AG09309 (cell line): ENCODE results near the gene TTC39B.

Experiments
- DNase-seq: peaks from one replicate; pipeline ENCODE4 v3.0.0-alpha.2; 2010; ENCODE audit warnings: low read depth
- H3K4me3 ChIP-seq: 2 replicates; pipeline ENCODE4 v1.5.1; 2011; ENCODE audit warnings: mild to moderate bottlenecking, low read depth, low read length, moderate library complexity; ENCODE audit not compliant: control insufficient read depth
- CTCF ChIP-seq: IDR thresholded peaks from 2 replicates; pipeline ENCODE4 v1.5.1; 2011; ENCODE audit warnings: mild to moderate bottlenecking, low read depth, low read length, inconsistent platforms; ENCODE audit not compliant: insufficient read depth, control insufficient read depth; ENCODE audit errors: missing control alignments

Gene TTC39B

DNA sequence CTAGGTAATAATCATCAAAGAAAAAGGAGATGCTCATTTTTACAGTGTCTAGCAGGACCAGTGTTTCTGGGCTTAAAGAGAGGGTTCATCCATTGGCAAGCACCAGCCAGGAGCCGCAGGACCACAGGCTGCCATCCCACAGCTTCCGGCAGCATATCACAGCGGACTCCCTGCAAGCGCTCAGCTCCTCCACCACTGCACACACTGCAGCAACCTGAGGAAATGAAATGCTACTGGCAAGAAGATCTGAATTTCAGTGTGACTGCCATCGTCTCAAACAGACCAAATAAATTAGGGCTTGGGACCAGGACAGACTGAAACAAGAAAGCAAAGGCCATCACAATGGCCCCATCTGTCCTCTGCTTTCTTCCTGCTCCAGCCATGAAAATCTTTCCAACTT lies 114.2 kb downstream of the TTC39B start:
- TF ChIP-seq CTCF: no peak
- DNase-seq: no peak

GRCh38 chr9:15191378-15191777 lies 115.6 kb downstream of the TTC39B start:
- no peak for TF ChIP-seq CTCF
- H3K4me3 ChIP-seq: no peak overlapping the region
- no peak for DNase-seq

More for the DNA sequence above, 114.2 kb downstream of the TTC39B start:
- H3K4me3 ChIP-seq: no peak overlapping the region

DNA sequence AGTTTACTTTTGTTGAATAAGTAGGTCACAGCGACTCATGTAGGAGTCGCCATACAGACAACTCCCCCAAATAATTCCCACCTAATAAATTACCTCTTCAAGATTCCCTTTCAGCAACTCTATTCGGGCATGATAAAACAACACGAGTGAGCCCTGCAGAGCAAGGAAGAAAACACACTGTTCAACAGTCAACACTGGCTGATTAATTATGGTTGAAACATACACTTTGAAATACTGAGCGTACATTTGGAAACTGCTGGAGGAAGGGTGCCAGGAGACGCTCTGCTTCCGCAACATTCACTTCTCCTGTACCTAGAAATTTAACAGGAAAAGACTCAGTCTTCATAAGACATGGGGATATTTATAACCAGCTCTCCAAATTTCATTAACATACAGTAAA lies 117.5 kb downstream of the TTC39B start:
- no peak overlapping the region for H3K4me3 ChIP-seq
- no peak for TF ChIP-seq CTCF
- DNase-seq: no peak

DNA sequence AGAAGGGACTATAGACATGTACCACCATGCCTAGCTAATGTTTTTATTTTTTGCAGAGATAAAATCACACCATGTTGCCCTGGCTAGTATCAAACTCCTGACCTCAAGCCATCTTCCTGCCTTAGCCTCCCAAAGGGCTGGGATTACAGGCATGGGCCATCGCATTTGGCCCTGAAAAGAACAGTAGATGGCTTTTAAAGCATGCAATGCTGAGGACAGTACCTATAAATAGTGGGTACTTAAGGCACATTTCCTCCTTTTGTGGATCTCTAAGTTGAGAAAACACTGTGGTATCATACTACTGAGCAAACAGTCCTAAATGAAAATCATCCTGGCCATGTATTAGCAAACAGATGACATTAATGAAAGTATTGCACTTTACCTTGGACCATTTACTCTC lies 119.4 kb downstream of the TTC39B start:
- H3K4me3 ChIP-seq: no peak overlapping the region
- no peak for DNase-seq
- TF ChIP-seq CTCF: no peak

GRCh38 chr9:15182730-15183129 lies 124.3 kb downstream of the TTC39B start:
- DNase-seq: no peak
- H3K4me3 ChIP-seq: no peak overlapping the region
- no peak for TF ChIP-seq CTCF

DNA sequence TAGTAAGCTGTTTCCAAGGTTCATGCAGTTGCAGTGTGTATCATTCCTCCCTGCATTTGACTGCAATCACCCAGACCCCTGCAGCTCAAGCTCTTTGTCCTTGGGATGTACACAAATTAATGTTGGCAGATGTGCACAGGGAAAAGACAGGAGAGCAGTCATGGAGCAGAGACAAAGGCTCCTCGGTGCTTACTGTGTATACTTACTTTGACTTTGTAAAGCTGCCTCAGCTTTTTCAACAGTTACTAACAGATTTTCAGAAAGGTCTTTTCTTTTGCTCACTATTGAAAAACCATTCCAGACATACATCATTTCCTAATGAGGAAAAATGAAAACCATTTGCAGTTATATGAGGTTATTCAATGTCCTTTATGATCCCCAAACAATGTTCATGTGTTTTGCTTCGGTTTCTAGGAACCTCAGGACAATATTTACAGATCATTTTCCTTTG lies 124.9 kb downstream of the TTC39B start:
- no peak for DNase-seq
- H3K4me3 ChIP-seq: no peak overlapping the region
- TF ChIP-seq CTCF: no peak

DNA sequence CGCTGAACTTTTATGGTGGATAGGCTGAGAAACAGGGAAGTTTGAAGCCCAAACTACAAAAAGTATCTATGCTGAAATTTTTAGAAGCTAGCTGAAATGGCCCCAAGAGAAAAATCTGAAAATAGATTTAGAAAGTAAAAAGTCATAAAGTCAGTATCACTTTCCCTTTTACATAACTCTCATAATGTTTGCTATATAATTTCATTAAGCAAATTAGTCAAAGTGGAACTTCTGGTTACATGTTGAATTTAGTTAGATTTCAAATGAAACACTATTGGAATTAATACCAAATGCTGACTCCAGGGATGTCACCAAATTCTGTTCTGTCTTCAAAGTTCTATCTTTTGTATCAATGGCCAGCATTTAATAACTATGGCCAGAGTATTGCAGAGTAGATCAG lies 126.9 kb downstream of the TTC39B start:
- H3K4me3 ChIP-seq: no peak overlapping the region
- no peak for TF ChIP-seq CTCF
- no peak for DNase-seq
